ENCODE data around the gene MYO7B.

- TF ChIP-seq CTCF (IDR thresholded peaks at IDR 0.05) = no peak
- no peak for TF ChIP-seq EZH2 (IDR thresholded peaks at IDR 0.05; ENCODE audit: borderline replicate concordance, insufficient read depth, low read depth, low read length, poor library complexity, severe bottlenecking)
Measured at GRCh38 chr2:127594116-127594591, 58.7 kb downstream of the MYO7B start.

All from B cell (primary cell).